ENCODE measurements around the gene MAGIX.
"Not testable (repeated sequence)": the region's sequence is repeated elsewhere in the genome, so short reads cannot be mapped to it uniquely, and the experiment has no call there.

Gene MAGIX

DNA sequence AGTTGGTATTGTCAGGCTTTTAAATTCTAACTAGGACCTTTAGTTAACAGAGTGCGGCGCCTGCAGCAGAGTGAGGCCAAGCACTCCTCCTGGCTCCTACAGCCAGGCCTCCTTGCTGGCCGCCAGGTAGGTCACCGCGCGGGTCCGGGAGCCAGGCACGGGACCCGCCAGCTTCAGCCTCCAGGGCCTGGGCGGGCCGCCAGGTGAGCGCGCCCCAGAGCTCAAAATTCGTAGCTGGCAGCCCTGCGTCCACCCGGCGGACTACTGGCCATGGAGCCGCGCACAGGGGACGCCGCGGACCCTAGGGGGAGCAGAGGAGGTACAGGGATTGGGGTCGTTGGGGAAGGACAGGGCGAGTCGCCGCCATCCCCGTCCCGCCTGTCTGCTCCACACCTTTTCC is at the start of gene MAGIX:
Gene MAGIX (plus strand): TSS at position 139 of the 400 bp plus-strand sequence. CDS start 132 bp downstream, at position 271.
- DNase-seq (ENCODE audit: extremely low read depth in 1 of 2, low read depth in 1 of 2), result no peak

GRCh38 chrX:49116076-49116475 is 46.5 kb upstream of the MAGIX start:
- DNase-seq (ENCODE audit: extremely low read depth in 1 of 2, low read depth in 1 of 2), result no peak

GRCh38 chrX:49116716-49117115 is 45.8 kb upstream of the MAGIX start:
- no peak for DNase-seq (ENCODE audit: extremely low read depth in 1 of 2, low read depth in 1 of 2)

- no peak for DNase-seq (ENCODE audit: extremely low read depth in 1 of 2, low read depth in 1 of 2)
Measured at GRCh38 chrX:49117581-49117980, 45.0 kb upstream of the MAGIX start.

GRCh38 chrX:49120091-49120490 is 42.5 kb upstream of the MAGIX start:
- DNase-seq (ENCODE audit: extremely low read depth in 1 of 2, low read depth in 1 of 2), result no peak

- no peak for DNase-seq (ENCODE audit: extremely low read depth in 1 of 2, low read depth in 1 of 2)
Measured at GRCh38 chrX:49122499-49122898, 40.1 kb upstream of the MAGIX start.

GRCh38 chrX:49127742-49128258 is 34.8 kb upstream of the MAGIX start:
- not testable (repeated sequence) for DNase-seq (ENCODE audit: extremely low read depth in 1 of 2, low read depth in 1 of 2)

DNA sequence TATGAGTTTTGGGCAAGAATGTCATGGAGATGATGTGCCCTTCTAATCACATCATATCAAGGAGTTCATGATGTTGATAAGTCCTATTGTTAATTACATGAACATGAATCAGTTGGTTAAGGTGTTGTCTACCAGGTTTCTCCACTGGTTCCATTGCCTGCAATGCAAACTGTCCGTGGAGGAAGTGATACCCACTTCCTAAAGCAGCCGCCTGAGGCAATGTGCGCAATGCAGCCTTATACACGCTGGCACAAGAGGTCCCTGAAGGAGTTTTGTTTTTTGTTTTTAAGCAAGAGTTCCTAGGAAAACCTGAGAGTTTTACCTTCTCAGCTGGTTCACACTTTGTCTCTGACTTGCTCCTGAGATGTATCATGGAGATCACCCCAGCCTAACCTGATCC is 33.1 kb upstream of the MAGIX start:
- no peak for DNase-seq (ENCODE audit: extremely low read depth in 1 of 2, low read depth in 1 of 2)

DNA sequence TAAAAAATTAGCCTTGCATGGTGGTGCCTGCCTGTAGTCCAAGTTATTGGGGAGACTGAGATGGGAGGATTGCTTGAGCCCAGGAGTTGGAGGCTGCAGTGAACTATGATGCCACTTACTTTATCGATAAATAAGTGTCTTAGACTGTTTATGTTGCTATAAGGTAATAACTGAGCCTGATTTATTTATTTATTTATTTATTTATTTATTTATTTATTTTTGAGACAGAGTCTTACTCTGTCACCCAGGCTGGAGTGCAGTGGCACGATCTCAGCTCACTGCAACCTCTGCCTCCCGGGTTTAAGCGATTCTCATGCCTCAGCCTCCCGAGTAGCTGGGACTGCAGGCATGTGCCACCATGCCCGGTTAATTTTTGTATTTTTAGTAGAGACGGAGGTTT is 30.3 kb upstream of the MAGIX start:
- not testable (repeated sequence) for DNase-seq (ENCODE audit: extremely low read depth in 1 of 2, low read depth in 1 of 2)

- no peak for DNase-seq (ENCODE audit: extremely low read depth in 1 of 2, low read depth in 1 of 2)
Measured at GRCh38 chrX:49133759-49134158, 28.8 kb upstream of the MAGIX start.

GRCh38 chrX:49137492-49137891 is 25.1 kb upstream of the MAGIX start:
- no peak for DNase-seq (ENCODE audit: extremely low read depth in 1 of 2, low read depth in 1 of 2)

GRCh38 chrX:49139713-49140112 is 22.8 kb upstream of the MAGIX start:
- no peak for DNase-seq (ENCODE audit: extremely low read depth in 1 of 2, low read depth in 1 of 2)

DNA sequence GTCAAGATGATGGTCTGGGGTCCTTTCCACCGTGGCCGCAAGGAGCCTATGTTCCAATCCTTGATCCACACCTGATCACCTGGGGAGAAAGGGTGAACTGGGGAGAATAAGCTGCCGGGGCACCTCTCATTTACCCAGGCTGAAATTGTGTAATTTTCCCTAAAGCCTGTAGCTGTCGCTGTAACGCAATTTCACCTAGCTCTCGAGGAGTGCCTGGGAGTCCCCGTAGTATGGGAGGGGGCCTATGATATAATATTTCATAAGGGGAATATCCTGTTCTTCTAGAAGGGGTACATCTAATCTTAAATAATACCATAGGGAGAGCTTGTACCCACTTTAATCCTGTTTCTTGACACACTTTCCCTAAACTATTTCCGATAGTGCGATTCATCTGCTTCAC is 20.3 kb upstream of the MAGIX start:
- not testable (repeated sequence) for DNase-seq (ENCODE audit: extremely low read depth in 1 of 2, low read depth in 1 of 2)

DNA sequence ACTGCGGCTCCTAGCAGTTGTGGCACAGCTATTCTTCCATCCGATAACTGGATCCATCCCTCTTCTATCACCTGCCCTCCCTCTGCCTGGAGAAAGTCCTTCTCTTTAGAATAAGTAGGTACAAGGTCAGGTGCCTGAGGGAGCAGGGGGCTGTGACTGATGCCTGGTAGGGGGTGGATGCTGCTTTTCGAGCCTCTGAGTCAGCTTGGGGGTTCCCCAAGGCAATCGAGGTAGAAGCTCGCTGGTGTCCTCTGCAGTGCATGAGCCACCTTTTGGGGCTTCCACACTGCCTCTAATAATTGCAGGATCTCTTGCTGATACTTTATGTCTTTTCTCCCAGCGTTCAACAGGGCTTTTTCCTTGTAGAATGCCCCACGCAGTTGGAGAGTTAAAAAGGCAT is 19.4 kb upstream of the MAGIX start:
- not testable (repeated sequence) for DNase-seq (ENCODE audit: extremely low read depth in 1 of 2, low read depth in 1 of 2)

DNA sequence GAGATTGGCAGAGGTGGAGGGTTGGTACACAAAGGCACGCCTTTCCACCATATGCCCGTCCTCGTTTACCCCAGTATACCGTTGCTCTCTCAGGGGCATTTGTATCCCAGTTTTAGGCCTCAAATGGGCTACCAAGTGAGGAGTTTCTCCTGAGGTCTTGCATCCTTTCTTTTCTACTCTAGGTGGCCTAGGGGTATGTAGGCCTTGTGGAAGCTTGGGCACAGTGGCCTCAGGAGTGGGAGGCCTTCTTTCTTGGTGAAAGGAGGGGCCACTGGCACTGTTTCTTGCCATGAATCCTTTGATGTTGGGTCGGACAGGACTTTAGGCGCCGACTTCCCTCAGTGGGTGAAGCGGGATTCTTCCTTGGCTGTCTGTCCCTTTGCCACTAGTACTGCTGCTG is 15.3 kb upstream of the MAGIX start:
- DNase-seq (ENCODE audit: extremely low read depth in 1 of 2, low read depth in 1 of 2), result no peak

DNA sequence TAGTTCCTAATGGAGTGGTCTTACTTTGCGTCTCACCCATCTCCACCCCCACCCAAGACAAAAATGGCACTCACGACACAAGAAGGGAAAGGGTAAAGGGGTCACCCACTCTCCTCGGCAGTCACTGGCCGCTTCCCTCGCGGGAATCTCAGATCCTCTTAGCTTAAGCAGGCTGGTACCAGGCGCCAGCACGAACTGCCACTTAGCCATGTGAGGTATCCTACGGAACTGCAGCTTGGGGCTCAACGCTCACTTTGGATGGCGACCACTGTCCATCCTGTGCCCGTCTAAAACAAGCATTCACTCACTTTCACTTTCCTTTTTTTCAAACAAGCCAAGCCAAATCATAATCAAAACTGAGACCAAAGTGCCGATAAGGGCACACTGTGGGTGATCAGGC is 14.6 kb upstream of the MAGIX start:
- DNase-seq (ENCODE audit: extremely low read depth in 1 of 2, low read depth in 1 of 2), result no peak

- not testable (repeated sequence) for DNase-seq (ENCODE audit: extremely low read depth in 1 of 2, low read depth in 1 of 2)
Measured at GRCh38 chrX:49148390-49149100, 14.0 kb upstream of the MAGIX start.

DNA sequence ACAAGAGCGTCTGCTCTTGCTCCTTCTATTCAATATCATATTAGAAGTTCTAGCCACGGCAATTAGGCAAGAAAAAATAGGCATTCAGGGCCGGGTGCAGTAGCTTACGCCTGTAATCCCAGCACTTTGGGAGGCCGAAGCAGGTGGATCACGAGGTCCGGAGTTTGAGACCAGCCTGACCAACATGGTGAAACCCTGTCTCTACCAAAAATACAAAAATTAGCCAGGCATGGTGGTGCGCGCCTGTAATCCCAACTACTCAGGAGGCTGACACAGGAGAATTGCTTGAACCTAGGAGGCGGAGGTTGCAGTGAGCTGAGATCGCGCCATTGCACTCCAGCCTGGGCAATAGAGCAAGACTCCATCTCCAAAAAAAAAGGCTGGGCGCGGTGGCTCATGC is 13.3 kb upstream of the MAGIX start:
- not testable (repeated sequence) for DNase-seq (ENCODE audit: extremely low read depth in 1 of 2, low read depth in 1 of 2)

DNA sequence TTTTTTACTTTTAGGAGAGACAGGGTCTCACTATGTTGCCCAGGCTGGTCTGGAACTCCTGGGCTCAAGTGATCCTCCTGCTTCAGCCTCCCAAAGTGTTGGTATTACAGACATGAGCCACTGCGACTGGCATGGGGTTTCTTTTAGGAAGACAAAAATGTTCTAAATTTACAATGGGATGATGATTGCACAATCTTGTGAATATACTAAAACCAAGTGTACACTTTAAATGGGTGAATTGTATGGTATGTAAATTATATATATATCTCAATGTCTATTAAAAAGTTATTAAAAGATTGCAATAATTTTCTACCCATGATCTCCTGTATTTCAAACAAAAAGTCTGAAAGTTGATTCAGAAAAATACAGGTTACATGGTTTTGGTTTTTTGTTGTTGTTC is 9.1 kb upstream of the MAGIX start:
- no peak for DNase-seq (ENCODE audit: extremely low read depth in 1 of 2, low read depth in 1 of 2)

DNA sequence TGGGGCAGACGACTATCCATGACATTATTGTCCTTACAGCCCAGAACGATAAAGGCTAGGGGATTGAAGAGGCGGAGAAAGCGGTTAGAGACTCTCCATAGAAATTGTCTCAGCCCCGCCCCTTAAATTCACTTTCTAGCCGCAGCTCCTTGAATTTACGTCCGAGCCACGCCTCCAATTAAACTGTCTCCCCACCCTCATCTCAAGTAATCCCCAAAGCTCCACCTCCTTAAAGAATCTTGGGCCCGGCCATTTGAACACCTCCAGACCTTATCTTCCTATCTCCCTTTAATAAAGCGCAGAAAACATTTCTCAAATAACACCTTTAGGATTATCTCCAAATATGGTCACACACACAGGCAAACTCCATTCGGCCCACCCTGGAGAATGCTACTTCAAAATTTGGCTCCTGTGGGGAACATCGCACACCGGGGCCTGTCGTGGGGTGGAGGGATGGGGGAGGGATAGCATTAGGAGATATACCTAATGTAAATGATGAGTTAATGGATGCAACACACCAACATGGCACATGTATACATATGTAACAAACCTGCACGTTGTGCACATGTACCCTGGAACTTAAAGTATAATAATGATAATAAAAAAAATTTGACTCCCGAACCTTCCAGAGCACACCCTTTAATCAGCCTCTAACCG is 7.2 kb upstream of the MAGIX start:
- no peak for DNase-seq (ENCODE audit: extremely low read depth in 1 of 2, low read depth in 1 of 2)

GRCh38 chrX:49155900-49156837 is 6.4 kb upstream of the MAGIX start:
- peak; percentile 63 to 75 for DNase-seq (ENCODE audit: extremely low read depth in 1 of 2, low read depth in 1 of 2)
